Endothelial cell (in vitro differentiated cells): ENCODE data around the gene SLC25A34. TPM values are rescaled to one million over a fixed set of nuclear protein-coding genes. Genes with fewer than 3 reads are reported as not detected.

Source experiments
- DNase-seq: peaks from one replicate; pipeline ENCODE4 v3.0.0; 2021; ENCODE audit warnings: low spot score
- H3K27ac Mint-ChIP-seq: one replicate; pipeline ENCODE4 v1.8.0; 2021; ENCODE audit warnings: mixed read lengths, inconsistent platforms; ENCODE audit not compliant: unreplicated experiment
- H3K27me3 Mint-ChIP-seq: one replicate; pipeline ENCODE4 v1.8.0; 2021; ENCODE audit warnings: mild to moderate bottlenecking, moderate library complexity, mixed read lengths, inconsistent platforms; ENCODE audit not compliant: unreplicated experiment
- H3K36me3 Mint-ChIP-seq: one replicate; pipeline ENCODE4 v1.8.0; 2021; ENCODE audit warnings: mild to moderate bottlenecking, low read depth, mixed read lengths, inconsistent platforms; ENCODE audit not compliant: unreplicated experiment
- H3K4me1 Mint-ChIP-seq: one replicate; pipeline ENCODE4 v1.8.0; 2021; ENCODE audit warnings: mild to moderate bottlenecking, mixed read lengths, inconsistent platforms; ENCODE audit not compliant: unreplicated experiment
- H3K4me3 Mint-ChIP-seq: one replicate; pipeline ENCODE4 v1.8.0; 2021; ENCODE audit warnings: mild to moderate bottlenecking, mixed read lengths, inconsistent platforms; ENCODE audit not compliant: unreplicated experiment
- H3K9me3 Mint-ChIP-seq: one replicate; pipeline ENCODE4 v1.8.0; 2021; ENCODE audit warnings: mixed read lengths, inconsistent platforms; ENCODE audit not compliant: unreplicated experiment
- total RNA-seq: library from RNA; stranded (reverse); fragmentation: NEBNext Ultra II Directional; extraction: Animal tissue kit (Norgen Biotek cat#: 25700); gene quantifications from one replicate; pipeline ENCODE4 v1.2.1, GENCODE V29; 2021; ENCODE audit not compliant: unreplicated experiment
- TF ChIP-seq, protein P1 (sequence below): fragments of 200-600 bp; sonication (generic); IDR thresholded peaks from one replicate; pipeline ENCODE4 v1.5.0; 2021; ENCODE audit warnings: antibody characterized with exemption; ENCODE audit not compliant: unreplicated experiment

Gene SLC25A34
- total RNA-seq, 1 donor from 2014 or later = 3.5 TPM

DNA sequence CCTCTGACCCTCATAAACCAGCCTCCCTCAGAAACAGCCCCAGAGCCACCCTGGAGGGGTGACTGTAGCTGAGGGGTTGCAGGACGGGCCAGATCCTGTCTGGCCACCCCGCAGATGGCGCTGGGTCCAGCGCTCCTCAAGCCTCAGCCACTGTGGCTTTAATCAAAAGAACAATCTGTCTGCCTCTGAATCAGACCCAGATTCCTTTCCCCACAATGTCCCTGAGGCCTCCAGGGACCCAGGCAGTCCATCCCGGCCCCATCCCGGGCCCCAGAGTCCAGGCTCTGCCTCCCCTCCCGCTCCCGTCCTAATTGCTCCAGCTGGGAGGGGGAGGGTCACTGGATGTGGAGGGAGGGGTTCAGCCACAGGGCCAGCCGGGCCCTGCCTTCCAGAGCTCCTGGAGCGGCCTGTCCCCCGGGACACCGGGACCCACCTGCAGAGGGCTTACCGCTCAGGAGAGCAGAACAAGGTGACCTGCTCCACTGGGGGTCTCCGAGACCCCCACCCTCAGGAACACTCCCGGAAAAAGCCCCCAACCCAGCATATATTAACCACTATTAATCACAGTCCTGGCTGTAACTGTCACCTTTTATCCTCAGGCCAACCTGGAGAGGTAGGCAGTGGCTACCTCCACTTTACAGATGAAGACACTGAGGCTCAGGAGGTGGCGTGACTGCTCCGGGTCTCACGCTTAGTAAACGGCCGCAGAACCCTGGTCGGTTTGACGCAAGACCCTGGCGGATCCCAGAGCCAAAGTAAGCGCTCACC, 21.7 kb downstream of the SLC25A34 start:
- no peak for DNase-seq

GRCh38 chr1:15758343-15758931, 22.4 kb downstream of the SLC25A34 start, which contains the start of gene FBLIM1:
Gene FBLIM1 (plus strand): TSS chr1:15758795. CDS start chr1:15764984, 6,189 bp downstream.
- Mint-ChIP-seq H3K27ac (peak within 1 kb of the TSS; percentile 81), H3K9me3 (no peaks in the 10 kb centered on the region), H3K36me3 (peaks cover 14% of the 10 kb centered on the region), H3K4me1 (peaks cover 31% of the 10 kb centered on the region), H3K4me3 (peak within 1 kb of the TSS; percentile 96), H3K27me3 (peaks cover 12% of the 10 kb centered on the region)
- peak; percentile 59 for DNase-seq
- TF ChIP-seq, protein P1, sequence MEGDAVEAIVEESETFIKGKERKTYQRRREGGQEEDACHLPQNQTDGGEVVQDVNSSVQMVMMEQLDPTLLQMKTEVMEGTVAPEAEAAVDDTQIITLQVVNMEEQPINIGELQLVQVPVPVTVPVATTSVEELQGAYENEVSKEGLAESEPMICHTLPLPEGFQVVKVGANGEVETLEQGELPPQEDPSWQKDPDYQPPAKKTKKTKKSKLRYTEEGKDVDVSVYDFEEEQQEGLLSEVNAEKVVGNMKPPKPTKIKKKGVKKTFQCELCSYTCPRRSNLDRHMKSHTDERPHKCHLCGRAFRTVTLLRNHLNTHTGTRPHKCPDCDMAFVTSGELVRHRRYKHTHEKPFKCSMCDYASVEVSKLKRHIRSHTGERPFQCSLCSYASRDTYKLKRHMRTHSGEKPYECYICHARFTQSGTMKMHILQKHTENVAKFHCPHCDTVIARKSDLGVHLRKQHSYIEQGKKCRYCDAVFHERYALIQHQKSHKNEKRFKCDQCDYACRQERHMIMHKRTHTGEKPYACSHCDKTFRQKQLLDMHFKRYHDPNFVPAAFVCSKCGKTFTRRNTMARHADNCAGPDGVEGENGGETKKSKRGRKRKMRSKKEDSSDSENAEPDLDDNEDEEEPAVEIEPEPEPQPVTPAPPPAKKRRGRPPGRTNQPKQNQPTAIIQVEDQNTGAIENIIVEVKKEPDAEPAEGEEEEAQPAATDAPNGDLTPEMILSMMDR = no peak

More for the DNA sequence above, 21.7 kb downstream of the SLC25A34 start:
- Mint-ChIP-seq H3K4me3 (peak overlapping the region; percentile 92), H3K36me3 (peaks cover 12% of the 10 kb centered on the region), H3K27ac (peak overlapping the region; percentile 80), H3K9me3 (no peaks in the 10 kb centered on the region), H3K27me3 (peaks cover 11% of the 10 kb centered on the region), H3K4me1 (peaks cover 30% of the 10 kb centered on the region)
- TF ChIP-seq, protein P1 = no peak

DNA sequence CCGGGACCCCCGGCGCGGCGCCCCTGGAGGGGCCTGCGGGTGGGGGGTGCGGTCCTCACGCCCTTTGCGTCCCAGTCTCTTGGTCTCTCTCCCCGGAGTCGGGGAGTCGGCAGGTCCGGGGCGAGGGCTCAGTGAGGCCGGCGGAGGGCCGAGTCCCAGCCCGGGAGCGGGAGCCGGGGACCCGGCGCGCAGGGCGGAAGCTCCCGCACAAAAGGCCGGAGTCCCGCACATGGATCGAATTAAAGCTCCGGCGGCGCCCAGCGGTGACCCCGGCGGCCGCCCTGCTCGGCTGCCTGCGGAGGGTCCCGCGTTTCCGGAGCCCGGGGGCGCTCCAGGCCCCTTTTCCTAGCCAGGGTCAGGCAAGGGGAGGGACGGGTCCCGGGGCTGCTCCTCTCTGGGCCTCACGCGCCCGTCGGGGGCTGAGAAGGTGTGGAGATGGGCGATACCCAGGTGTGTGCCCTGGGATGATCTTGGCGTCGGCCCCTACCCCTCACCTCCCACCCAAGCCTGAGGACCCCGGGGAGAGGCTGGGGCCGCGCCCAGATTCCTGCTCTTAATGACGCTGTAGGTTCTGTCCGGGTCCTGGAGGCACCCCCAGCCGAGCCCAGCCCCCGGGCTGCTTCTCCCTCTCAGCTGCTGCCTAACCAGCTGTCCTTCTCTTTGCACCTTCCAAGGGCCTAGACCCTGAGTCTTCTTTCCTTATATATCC, 23.0 kb downstream of the SLC25A34 start:
- H3K36me3 Mint-ChIP-seq = peaks cover 18% of the 10 kb centered on the region
- peaks cover 35% of the 10 kb centered on the region for H3K4me1 Mint-ChIP-seq

GRCh38 chr1:15760520-15761211, 24.6 kb downstream of the SLC25A34 start:
- no peak for DNase-seq
- Mint-ChIP-seq H3K27me3 (peaks cover 19% of the 10 kb centered on the region), H3K9me3 (no peaks in the 10 kb centered on the region), H3K4me3 (peak overlapping the region; percentile 96), H3K27ac (peak overlapping the region; percentile 91), H3K4me1 (peaks cover 40% of the 10 kb centered on the region), H3K36me3 (peaks cover 27% of the 10 kb centered on the region)
- TF ChIP-seq, protein P1 = no peak

More for the DNA sequence above, 23.0 kb downstream of the SLC25A34 start:
- Mint-ChIP-seq H3K9me3 (no peaks in the 10 kb centered on the region), H3K27me3 (peaks cover 13% of the 10 kb centered on the region), H3K27ac (peak overlapping the region; percentile 81), H3K4me3 (peak overlapping the region; percentile 96)
- peak; percentile 39 for DNase-seq
- TF ChIP-seq, protein P1 = no peak
